ENCODE data around the gene ZNF574. TPM values are rescaled to one million over a fixed set of nuclear protein-coding genes. Genes with fewer than 3 reads are reported as not detected.

The ZNF574 gene
- total and polyA plus RNA-seq, 12 donors: 3.4 to 11.1 (median 8.0) TPM

DNA sequence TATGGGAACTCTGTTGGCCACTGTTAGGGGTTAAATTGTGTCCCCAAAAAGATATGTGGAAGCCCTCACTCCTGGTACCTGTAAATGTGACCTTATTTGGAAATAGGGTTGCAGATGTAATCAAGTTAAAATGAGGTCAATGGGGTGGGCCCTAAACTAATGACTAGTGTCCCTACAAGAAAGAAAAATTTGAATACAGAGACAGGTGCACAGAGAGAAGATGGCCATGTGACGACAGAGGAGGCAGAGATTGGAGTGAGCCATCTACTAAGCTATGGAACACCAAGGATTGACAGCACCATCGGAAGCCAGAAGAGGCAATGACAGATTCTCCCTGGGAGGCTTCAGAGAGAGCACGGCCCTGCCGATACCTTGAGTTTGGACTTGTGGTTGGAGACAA is 39.7 kb downstream of the ZNF574 start:
- DNase-seq (no peak), ATAC-seq (no peak)
- H3K4me3 ChIP-seq: no peak overlapping the region
- no peaks in the 10 kb centered on the region for H3K27me3 ChIP-seq
- H3K9me3 ChIP-seq: no peaks in the 10 kb centered on the region
- H3K4me1 ChIP-seq: peaks cover 0 to 28% (median 11%) of the 10 kb centered on the region in 9 donors
- intact Hi-C loops (cut with DNase I): no loop called here
- no peak overlapping the region for H3K27ac ChIP-seq
- peaks cover 0 to 20% (median 0%) of the 10 kb centered on the region in 9 donors for H3K36me3 ChIP-seq
- 84% methylated on average over 4 of the region's 4 CpGs for WGBS, 2 donors
- TF ChIP-seq, protein P1, sequence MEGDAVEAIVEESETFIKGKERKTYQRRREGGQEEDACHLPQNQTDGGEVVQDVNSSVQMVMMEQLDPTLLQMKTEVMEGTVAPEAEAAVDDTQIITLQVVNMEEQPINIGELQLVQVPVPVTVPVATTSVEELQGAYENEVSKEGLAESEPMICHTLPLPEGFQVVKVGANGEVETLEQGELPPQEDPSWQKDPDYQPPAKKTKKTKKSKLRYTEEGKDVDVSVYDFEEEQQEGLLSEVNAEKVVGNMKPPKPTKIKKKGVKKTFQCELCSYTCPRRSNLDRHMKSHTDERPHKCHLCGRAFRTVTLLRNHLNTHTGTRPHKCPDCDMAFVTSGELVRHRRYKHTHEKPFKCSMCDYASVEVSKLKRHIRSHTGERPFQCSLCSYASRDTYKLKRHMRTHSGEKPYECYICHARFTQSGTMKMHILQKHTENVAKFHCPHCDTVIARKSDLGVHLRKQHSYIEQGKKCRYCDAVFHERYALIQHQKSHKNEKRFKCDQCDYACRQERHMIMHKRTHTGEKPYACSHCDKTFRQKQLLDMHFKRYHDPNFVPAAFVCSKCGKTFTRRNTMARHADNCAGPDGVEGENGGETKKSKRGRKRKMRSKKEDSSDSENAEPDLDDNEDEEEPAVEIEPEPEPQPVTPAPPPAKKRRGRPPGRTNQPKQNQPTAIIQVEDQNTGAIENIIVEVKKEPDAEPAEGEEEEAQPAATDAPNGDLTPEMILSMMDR (IDR thresholded peaks at IDR 0.05): no peak

DNA sequence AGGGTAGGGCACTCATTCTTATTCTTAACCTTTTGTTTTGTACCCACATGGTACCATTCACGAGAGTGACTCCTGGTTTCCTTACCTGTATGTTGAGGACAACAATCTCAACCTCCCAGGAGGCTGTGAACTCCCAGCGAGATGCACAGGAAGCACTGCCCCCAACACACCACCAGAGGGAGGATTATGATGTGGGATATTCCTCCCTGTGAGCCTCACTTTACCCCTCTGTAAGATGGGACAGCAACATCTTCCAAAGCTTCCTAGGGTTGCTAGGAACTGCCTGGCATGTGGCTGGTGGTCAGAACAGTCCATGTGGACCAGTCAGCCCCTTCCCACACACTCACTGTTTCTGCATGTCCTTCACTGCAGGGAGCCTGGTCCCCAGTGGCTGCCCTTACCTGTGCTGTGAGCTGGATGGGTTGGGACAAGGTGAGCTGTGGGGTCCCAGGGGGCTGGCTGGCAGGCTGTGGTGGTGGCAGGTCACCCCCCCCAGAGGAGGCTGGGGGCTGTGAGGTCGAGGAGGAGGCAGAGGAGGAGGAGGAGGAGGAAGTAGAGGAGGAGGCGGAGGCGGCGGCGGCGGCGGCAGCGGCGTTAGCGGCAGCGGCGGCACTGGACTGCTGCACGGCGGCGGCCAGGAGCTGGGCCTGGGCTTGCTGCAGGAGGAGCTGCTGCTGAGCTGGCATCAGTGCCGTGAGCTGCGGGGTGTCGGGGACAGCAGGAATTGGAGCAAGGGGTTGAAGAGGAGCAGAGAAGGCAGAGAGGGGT is 40.5 kb downstream of the ZNF574 start:
- TF ChIP-seq, protein P1 (IDR thresholded peaks at IDR 0.05): no peak
- Histone ChIP-seq H3K27ac (no peak overlapping the region), H3K4me1 (peaks cover 0 to 36% (median 11%) of the 10 kb centered on the region in 9 donors), H3K36me3 (peaks cover 0 to 20% (median 0%) of the 10 kb centered on the region in 9 donors), H3K9me3 (no peaks in the 10 kb centered on the region), H3K4me3 (no peak overlapping the region), H3K27me3 (no peaks in the 10 kb centered on the region)
- intact Hi-C loops (cut with DNase I): no loop called here
- ATAC-seq (no peak), DNase-seq (no peak)
- 89 to 91% methylated on average over 20 of the region's 20 CpGs for WGBS, 2 donors

DNA sequence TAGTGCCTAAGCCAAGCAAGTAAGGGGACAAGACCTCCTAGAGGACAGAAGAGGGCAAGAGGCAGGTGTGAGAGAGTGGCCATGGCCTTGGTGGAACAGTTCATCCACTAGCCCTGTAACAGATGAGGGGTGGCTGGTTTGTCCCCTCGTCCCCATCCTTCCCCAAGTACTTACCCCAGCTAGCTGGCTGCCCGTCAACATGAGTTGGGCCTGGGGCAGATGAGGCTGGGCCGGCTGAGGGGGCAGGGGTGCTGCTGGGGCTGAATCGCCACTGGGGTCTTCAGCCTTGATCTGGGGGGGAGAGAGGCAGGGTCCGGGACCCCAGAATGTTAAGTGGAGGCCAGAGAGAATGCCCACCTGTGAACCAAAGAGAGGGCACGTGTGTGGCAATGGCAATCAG is 41.1 kb downstream of the ZNF574 start:
- Histone ChIP-seq H3K4me3 (no peak overlapping the region), H3K27me3 (no peaks in the 10 kb centered on the region), H3K36me3 (peaks cover 0 to 20% (median 0%) of the 10 kb centered on the region in 9 donors), H3K4me1 (peaks cover 0 to 42% (median 11%) of the 10 kb centered on the region in 9 donors), H3K9me3 (no peaks in the 10 kb centered on the region), H3K27ac (no peak overlapping the region)
- TF ChIP-seq, protein P1 (IDR thresholded peaks at IDR 0.05): no peak
- no peak for DNase-seq
- WGBS, 2 donors: 84 to 87% methylated on average over 6 of the region's 6 CpGs
- no peak for ATAC-seq
- intact Hi-C loops (cut with DNase I): no loop called here

DNA sequence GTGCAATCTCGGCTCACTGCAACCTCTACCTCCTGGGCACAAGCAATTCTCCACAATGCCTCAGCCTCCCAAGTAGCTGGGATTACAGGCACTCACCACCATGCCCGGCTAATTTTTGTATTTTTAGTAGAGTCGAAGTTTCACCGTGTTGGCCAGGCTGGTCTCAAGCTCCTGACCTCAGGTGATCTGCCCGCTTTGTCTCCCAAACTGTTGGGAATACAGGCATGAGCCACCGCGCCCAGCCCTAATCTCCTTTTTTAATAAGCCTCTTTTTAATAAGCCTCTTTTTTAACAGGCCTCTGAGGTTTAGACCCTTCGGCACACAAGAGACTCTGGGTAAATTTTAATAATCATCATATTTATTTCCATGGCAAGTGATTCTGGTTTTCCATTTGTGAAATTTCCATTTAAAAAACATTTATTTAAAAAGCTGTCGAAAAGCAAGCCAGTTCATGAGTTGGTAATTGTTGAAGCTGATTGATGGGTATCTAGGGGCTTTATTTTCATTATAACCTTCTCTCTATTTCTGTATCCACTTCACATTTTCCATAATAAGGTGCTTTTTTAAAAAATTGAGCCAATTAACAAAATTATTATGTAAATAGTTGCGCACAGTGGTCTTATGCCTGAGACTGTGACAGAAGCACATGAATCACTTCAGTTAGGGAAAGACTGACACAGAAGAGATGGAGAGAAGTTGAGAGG is 44.5 kb downstream of the ZNF574 start:
- H3K9me3 ChIP-seq: no peaks in the 10 kb centered on the region
- H3K27me3 ChIP-seq: peaks cover 0 to 23% (median 4%) of the 10 kb centered on the region in 7 donors
- 90% methylated on average over 10 of the region's 10 CpGs for WGBS, 2 donors
- DNase-seq: no peak
- TF ChIP-seq, protein P1 (IDR thresholded peaks at IDR 0.05): no peak
- no peak for ATAC-seq
- H3K27ac ChIP-seq: peak overlapping the region in 1 of 10 donors; percentile 75
- peaks cover 0 to 19% (median 0%) of the 10 kb centered on the region in 9 donors for H3K36me3 ChIP-seq
- intact Hi-C loops (cut with DNase I): no loop called here
- peaks cover 0 to 41% (median 0%) of the 10 kb centered on the region in 9 donors for H3K4me1 ChIP-seq
- H3K4me3 ChIP-seq: no peak overlapping the region

Data from heart right ventricle (tissue), 16 donors.